HCT116 (cell line): ENCODE results near the gene MYO1E. TPM values are rescaled to one million over a fixed set of nuclear protein-coding genes. Genes with fewer than 3 reads are reported as not detected.
A peak's percentile ranks its signal among the peaks of the same experiment; 100 is the strongest.

Experiments used
- ATAC-seq: fragments of 200-7000 bp; cut with Tn5 transposase; 2 replicates; pipeline ENCODE4 v1.9.1; 2020; ENCODE audit warnings: mild to moderate bottlenecking, moderate library complexity
- BruUV-seq: library from RNA; stranded (reverse); fragments of 400-500 nt; replicated peaks from 2 replicates; lab custom pipeline; 2021; lab: Mats Ljungman, UMichigan
- CTCF ChIA-PET: fragments of 300-600 bp; sonication (Branson Sonifier 250); formaldehyde crosslinking; loops from one replicate; lab custom pipeline; 2021; ENCODE audit warnings: antibody characterized with exemption; lab: Charles Lee
- POLR2A ChIA-PET: fragments of 300-600, 350-600 bp; sonication (Branson Sonifier 250); formaldehyde crosslinking; loops from one replicate; lab custom pipeline; 2021; ENCODE audit warnings: antibody characterized with exemption; lab: Charles Lee
- RAD21 ChIA-PET, 2 experiments: fragments of 300-600 bp; sonication (Branson Sonifier 250); formaldehyde crosslinking; loops; one replicate each; lab custom pipeline; 2023; ENCODE audit warnings: low total read pairs in 2 of 2; ENCODE audit not compliant: uncharacterized antibody in 2 of 2, unreplicated experiment in 2 of 2, low non-redundant PET in 1 of 2; lab: Charles Lee
- DNase-seq: peaks from one replicate; pipeline ENCODE4 v3.0.0-alpha.2; 2010; ENCODE audit warnings: low read depth, low spot score
- H2AFZ ChIP-seq: fragments of 200-600 bp; shearing (Covaris generic), sonication (generic); 2 replicates; pipeline ENCODE4 v1.6.1; 2017; ENCODE audit warnings: low read depth, mixed run types, mixed read lengths, antibody characterized with exemption, low read length; ENCODE audit not compliant: poor library complexity, severe bottlenecking
- H3K27ac ChIP-seq: 2 replicates; pipeline ENCODE4 v1.5.1; 2012; ENCODE audit warnings: low read depth, low read length
- H3K27me3 ChIP-seq: fragments of 200-600 bp; sonication (generic); 2 replicates; pipeline ENCODE4 v1.6.1; 2016; ENCODE audit warnings: mixed run types, low read length, mixed read lengths; ENCODE audit not compliant: insufficient read depth
- H3K36me3 ChIP-seq, 2 experiments: fragments of 200-500 bp in 1 of 2; fragments of 200-600 bp in 1 of 2; sonication (Bioruptor generic) in 1 of 2; sonication (generic) in 1 of 2; 2 replicates each; pipeline versions ENCODE4 v1.5.1 to v1.6.1; 2014 to 2016; ENCODE audit warnings: low read length in 2 of 2, inconsistent platforms in 1 of 2, mixed read lengths in 1 of 2, mixed run types in 1 of 2; ENCODE audit not compliant: insufficient read depth in 2 of 2, control insufficient read depth in 1 of 2
- H3K4me1 ChIP-seq, 2 experiments: fragments of 200-600 bp in 1 of 2; sonication (generic) in 1 of 2; 2 replicates each; pipeline versions ENCODE4 v1.5.1 to v1.6.1; 2012 to 2017; ENCODE audit warnings: low read length in 2 of 2, inconsistent platforms in 1 of 2, mild to moderate bottlenecking in 1 of 2, mixed read lengths in 1 of 2, mixed run types in 1 of 2, moderate library complexity in 1 of 2; ENCODE audit not compliant: insufficient read depth in 2 of 2, control insufficient read depth in 1 of 2
- H3K4me2 ChIP-seq: fragments of 200-600 bp; sonication (generic); 2 replicates; pipeline ENCODE4 v1.6.1; 2017; ENCODE audit warnings: mixed run types, low read length, mixed read lengths
- H3K4me3 ChIP-seq, 2 experiments: fragments of 200-600 bp in 1 of 2; sonication (generic) in 1 of 2; replicated peaks in 1 of 2; 2 replicates each; pipeline ENCODE4 v1.5.1; 2011 to 2016; ENCODE audit warnings: low read length in 2 of 2, control low read depth in 1 of 2, low read depth in 1 of 2, mild to moderate bottlenecking in 1 of 2, mixed read lengths in 1 of 2, mixed run types in 1 of 2
- H3K79me2 ChIP-seq: fragments of 200-600 bp; sonication (generic); 2 replicates; pipeline ENCODE4 v1.6.1; 2017; ENCODE audit warnings: mild to moderate bottlenecking, mixed run types, low read length, moderate library complexity, mixed read lengths; ENCODE audit not compliant: insufficient read depth
- H3K9ac ChIP-seq: fragments of 200-600 bp; sonication (generic); 2 replicates; pipeline ENCODE4 v1.6.1; 2016; ENCODE audit warnings: low read length, mixed read lengths
- H3K9me2 ChIP-seq: fragments of 200-600 bp; sonication (generic), shearing (Covaris generic); 2 replicates; pipeline ENCODE4 v1.6.1; 2017; ENCODE audit warnings: mixed run types, mild to moderate bottlenecking, moderate library complexity; ENCODE audit not compliant: insufficient read depth
- H3K9me3 ChIP-seq, 2 experiments: fragments of 200-500 bp in 1 of 2; fragments of 200-600 bp in 1 of 2; sonication (Bioruptor generic) in 1 of 2; sonication (generic) in 1 of 2; 2 replicates each; pipeline ENCODE4 v1.6.1; 2014 to 2017; ENCODE audit warnings: low read length in 2 of 2, mixed read lengths in 2 of 2, inconsistent platforms in 1 of 2, low read depth in 1 of 2, mild to moderate bottlenecking in 1 of 2, mixed run types in 1 of 2, moderate library complexity in 1 of 2; ENCODE audit not compliant: control insufficient read depth in 1 of 2, insufficient read depth in 1 of 2
- H4K20me1 ChIP-seq: fragments of 200-600 bp; sonication (generic), shearing (Covaris generic); 2 replicates; pipeline ENCODE4 v1.6.1; 2017; ENCODE audit warnings: mixed run types, mild to moderate bottlenecking, moderate library complexity; ENCODE audit not compliant: insufficient read depth
- CEBPB ChIP-seq: IDR thresholded peaks from 2 replicates; pipeline ENCODE4 v1.6.1; 2012; ENCODE audit warnings: low read depth
- EZH2phosphoT487 ChIP-seq: fragments of 200-600 bp; IDR thresholded peaks from 2 replicates; pipeline ENCODE4 v1.6.1; 2018; ENCODE audit warnings: antibody characterized with exemption, borderline replicate concordance
- POLR2A ChIP-seq: IDR thresholded peaks from 2 replicates; pipeline ENCODE4 v1.7.0; 2011; ENCODE audit warnings: borderline replicate concordance; ENCODE audit not compliant: insufficient read depth, insufficient read length; ENCODE audit errors: extremely low read depth
- SIN3A ChIP-seq: IDR thresholded peaks from 2 replicates; pipeline ENCODE4 v1.6.1; 2012; ENCODE audit warnings: low read depth
- intact Hi-C: fragments of 100-400 bp; cut with micrococcal nuclease; formaldehyde crosslinking; loops from 2 replicates; pipeline ENCODE4 v1.10.0; 2022
- total RNA-seq: library from RNA; stranded (reverse); gene quantifications from one replicate; pipeline ENCODE4 v1.2.1, GENCODE V29; 2021; ENCODE audit not compliant: unreplicated experiment
- TF ChIP-seq, protein P1 (sequence below): IDR thresholded peaks from 2 replicates; pipeline ENCODE4 v1.6.1; 2012; ENCODE audit warnings: low read depth

MYO1E gene
- total RNA-seq, 1 experiment from 2014 or later, result 182 TPM

DNA sequence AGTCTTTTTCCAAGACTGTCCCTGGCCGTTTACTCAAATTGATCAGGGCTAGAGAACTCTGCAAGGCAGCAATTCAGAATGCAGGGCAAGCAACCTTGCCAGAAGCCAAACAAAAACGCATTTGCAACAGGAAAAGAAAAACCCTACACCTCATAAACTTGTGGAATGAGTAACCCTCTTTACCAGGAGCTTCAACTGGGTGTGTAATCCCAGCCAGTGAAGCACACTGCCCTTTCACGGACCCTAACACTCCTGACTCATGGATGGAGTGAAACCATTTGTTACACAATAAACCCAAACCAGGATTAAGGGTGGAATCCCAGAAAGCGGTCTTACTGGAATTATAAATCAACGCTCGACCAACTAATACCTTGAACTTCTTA lies 180.8 kb downstream of the MYO1E start (continued):
- TF ChIP-seq, protein P1, sequence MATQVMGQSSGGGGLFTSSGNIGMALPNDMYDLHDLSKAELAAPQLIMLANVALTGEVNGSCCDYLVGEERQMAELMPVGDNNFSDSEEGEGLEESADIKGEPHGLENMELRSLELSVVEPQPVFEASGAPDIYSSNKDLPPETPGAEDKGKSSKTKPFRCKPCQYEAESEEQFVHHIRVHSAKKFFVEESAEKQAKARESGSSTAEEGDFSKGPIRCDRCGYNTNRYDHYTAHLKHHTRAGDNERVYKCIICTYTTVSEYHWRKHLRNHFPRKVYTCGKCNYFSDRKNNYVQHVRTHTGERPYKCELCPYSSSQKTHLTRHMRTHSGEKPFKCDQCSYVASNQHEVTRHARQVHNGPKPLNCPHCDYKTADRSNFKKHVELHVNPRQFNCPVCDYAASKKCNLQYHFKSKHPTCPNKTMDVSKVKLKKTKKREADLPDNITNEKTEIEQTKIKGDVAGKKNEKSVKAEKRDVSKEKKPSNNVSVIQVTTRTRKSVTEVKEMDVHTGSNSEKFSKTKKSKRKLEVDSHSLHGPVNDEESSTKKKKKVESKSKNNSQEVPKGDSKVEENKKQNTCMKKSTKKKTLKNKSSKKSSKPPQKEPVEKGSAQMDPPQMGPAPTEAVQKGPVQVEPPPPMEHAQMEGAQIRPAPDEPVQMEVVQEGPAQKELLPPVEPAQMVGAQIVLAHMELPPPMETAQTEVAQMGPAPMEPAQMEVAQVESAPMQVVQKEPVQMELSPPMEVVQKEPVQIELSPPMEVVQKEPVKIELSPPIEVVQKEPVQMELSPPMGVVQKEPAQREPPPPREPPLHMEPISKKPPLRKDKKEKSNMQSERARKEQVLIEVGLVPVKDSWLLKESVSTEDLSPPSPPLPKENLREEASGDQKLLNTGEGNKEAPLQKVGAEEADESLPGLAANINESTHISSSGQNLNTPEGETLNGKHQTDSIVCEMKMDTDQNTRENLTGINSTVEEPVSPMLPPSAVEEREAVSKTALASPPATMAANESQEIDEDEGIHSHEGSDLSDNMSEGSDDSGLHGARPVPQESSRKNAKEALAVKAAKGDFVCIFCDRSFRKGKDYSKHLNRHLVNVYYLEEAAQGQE, result no peak
- TF ChIP-seq CEBPB, result peak; percentile 79

DNA sequence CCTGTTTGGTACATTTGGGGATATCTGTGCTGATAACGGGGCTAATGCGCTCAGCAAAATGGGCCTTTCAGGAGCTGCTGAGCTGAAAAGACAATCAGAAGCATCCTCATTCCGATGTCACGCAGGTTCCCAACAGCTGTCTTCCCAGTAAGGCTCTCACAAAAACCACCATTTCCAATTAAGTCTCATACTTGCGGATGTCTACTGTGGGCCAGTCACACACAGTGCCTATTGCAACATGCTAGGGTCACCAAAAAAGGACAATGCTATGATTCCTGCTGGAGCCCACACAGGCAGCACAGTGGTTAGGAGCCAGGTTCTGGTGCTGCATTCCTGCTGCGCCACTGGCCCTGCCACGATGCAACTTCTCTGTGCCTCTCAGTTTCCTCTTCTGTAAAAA lies 182.4 kb downstream of the MYO1E start:
- TF ChIP-seq CEBPB, result no peak
- no peak for TF ChIP-seq SIN3A
- no peak for TF ChIP-seq POLR2A
- no peak for TF ChIP-seq EZH2phosphoT487
- no peak overlapping the region for H3K27ac ChIP-seq
- no peaks in the 10 kb centered on the region for H3K9me3 ChIP-seq
- H3K4me3 ChIP-seq, result no peak overlapping the region
- no peak overlapping the region for H3K4me2 ChIP-seq
- CTCF ChIA-PET, result no interaction called here
- DNase-seq (no peak), ATAC-seq (no peak)
- no peaks in the 10 kb centered on the region for H3K79me2 ChIP-seq
- no peaks in the 10 kb centered on the region for H3K9me2 ChIP-seq
- no peak overlapping the region for H3K9ac ChIP-seq
- peaks cover 6 to 26% of the 10 kb centered on the region in 2 experiments for H3K4me1 ChIP-seq
- peaks cover 9 to 23% of the 10 kb centered on the region in 2 experiments; a peak in 2 of 4 replicates for H3K36me3 ChIP-seq
- no peaks in the 10 kb centered on the region for H4K20me1 ChIP-seq
- no peak overlapping the region for H2AFZ ChIP-seq
- BruUV-seq, result no TSS peak
- intact Hi-C loops, result no loop called here
- RAD21 ChIA-PET, result no interaction called here
- no peaks in the 10 kb centered on the region for H3K27me3 ChIP-seq
- POLR2A ChIA-PET, result no interaction called here
